WTC11 (cell line): ENCODE data around the gene OAF. TPM values are rescaled to one million over a fixed set of nuclear protein-coding genes. Genes with fewer than 3 reads are reported as not detected.

Experiments
- ATAC-seq: fragments of 200-7000 bp; cut with Tn5 transposase; 2 replicates; pipeline ENCODE4 v1.10.0; 2021; ENCODE audit warnings: mild to moderate bottlenecking, moderate library complexity
- CTCF ChIA-PET: fragments of 300-600 bp; sonication (Branson Sonifier 250); formaldehyde crosslinking; loops from one replicate; lab custom pipeline; 2021; ENCODE audit warnings: antibody characterized with exemption; lab: Charles Lee
- POLR2A ChIA-PET: fragments of 350-600 bp; sonication (Branson Sonifier 250); formaldehyde crosslinking; loops from one replicate; lab custom pipeline; 2021; ENCODE audit warnings: antibody characterized with exemption; lab: Charles Lee
- DNase-seq: peaks from one replicate; pipeline ENCODE4 v3.0.0; 2021; ENCODE audit warnings: low spot score
- H3K27ac Mint-ChIP-seq: 2 replicates; pipeline ENCODE4 v1.8.0; 2021; ENCODE audit warnings: mixed read lengths
- H3K27me3 Mint-ChIP-seq: 2 replicates; pipeline ENCODE4 v1.8.0; 2021; ENCODE audit warnings: low read depth, mild to moderate bottlenecking, moderate library complexity, mixed read lengths
- H3K36me3 Mint-ChIP-seq: 2 replicates; pipeline ENCODE4 v1.8.0; 2021; ENCODE audit warnings: mixed read lengths
- H3K4me1 Mint-ChIP-seq: 2 replicates; pipeline ENCODE4 v1.8.0; 2022; ENCODE audit warnings: mixed read lengths
- H3K4me3 Mint-ChIP-seq: 2 replicates; pipeline ENCODE4 v1.8.0; 2021; ENCODE audit warnings: mild to moderate bottlenecking, moderate library complexity, mixed read lengths
- H3K9me3 Mint-ChIP-seq: 2 replicates; pipeline ENCODE4 v1.8.0; 2021; ENCODE audit warnings: mixed read lengths
- ATF1 ChIP-seq: sonication (generic); formaldehyde crosslinking; IDR thresholded peaks from 2 replicates; pipeline ENCODE4 v1.8.1; 2023; ENCODE audit warnings: mild to moderate bottlenecking, moderate library complexity, missing genetic modification reagents
- EMX1 ChIP-seq: fragments of 250-450 bp; sonication (Bioruptor Pico); IDR thresholded peaks from 2 replicates; pipeline ENCODE4 v1.8.0; 2021; ENCODE audit warnings: mild to moderate bottlenecking
- MXD4 ChIP-seq: fragments of 250-450 bp; sonication (Bioruptor Pico); IDR thresholded peaks from 2 replicates; pipeline ENCODE4 v1.8.0; 2021; ENCODE audit warnings: mild to moderate bottlenecking, moderate library complexity, borderline replicate concordance
- NR1H2 ChIP-seq: sonication (generic); formaldehyde crosslinking; IDR thresholded peaks from 2 replicates; pipeline ENCODE4 v1.9.0; 2021; ENCODE audit warnings: mild to moderate bottlenecking, moderate library complexity, missing genetic modification reagents
- TEAD1 ChIP-seq: sonication (generic); formaldehyde crosslinking; IDR thresholded peaks from 2 replicates; pipeline ENCODE4 v1.8.0; 2022; ENCODE audit warnings: mild to moderate bottlenecking, missing genetic modification reagents
- total RNA-seq: library from RNA; stranded (reverse); gene quantifications from 3 replicates; pipeline ENCODE4 v1.2.3, GENCODE V29; 2021
- TF ChIP-seq, protein P1 (sequence below): sonication (generic); formaldehyde crosslinking; conservative IDR thresholded peaks from 2 replicates; pipeline ENCODE4 v1.8.1; 2023; ENCODE audit warnings: mild to moderate bottlenecking, low read depth, missing genetic modification reagents, moderate library complexity
- TF ChIP-seq, protein P2 (sequence below): sonication (generic); formaldehyde crosslinking; IDR thresholded peaks from 2 replicates; pipeline ENCODE4 v1.8.1; 2023; ENCODE audit warnings: mild to moderate bottlenecking, missing genetic modification reagents, moderate library complexity
- TF ChIP-seq, protein P3 (sequence below): fragments of 250-450 bp; sonication (Bioruptor Pico); IDR thresholded peaks from 2 replicates; pipeline ENCODE4 v1.9.0; 2021; ENCODE audit warnings: moderate library complexity, mild to moderate bottlenecking, inconsistent platforms, borderline replicate concordance
- TF ChIP-seq, protein P4 (sequence below): sonication (generic); formaldehyde crosslinking; IDR thresholded peaks from 2 replicates; pipeline ENCODE4 v1.8.0; 2023; ENCODE audit warnings: mild to moderate bottlenecking, missing genetic modification reagents
- TF ChIP-seq, protein P5 (sequence below): fragments of 250-450 bp; sonication (Bioruptor Pico); IDR thresholded peaks from 2 replicates; pipeline ENCODE4 v1.8.0; 2021; ENCODE audit warnings: mild to moderate bottlenecking
- TF ChIP-seq, protein P6 (sequence below): sonication (generic); formaldehyde crosslinking; IDR thresholded peaks from 2 replicates; pipeline ENCODE4 v1.8.0; 2022; ENCODE audit warnings: missing genetic modification reagents

OAF gene
- total RNA-seq, 1 experiment from 2014 or later: 5.6 TPM

DNA sequence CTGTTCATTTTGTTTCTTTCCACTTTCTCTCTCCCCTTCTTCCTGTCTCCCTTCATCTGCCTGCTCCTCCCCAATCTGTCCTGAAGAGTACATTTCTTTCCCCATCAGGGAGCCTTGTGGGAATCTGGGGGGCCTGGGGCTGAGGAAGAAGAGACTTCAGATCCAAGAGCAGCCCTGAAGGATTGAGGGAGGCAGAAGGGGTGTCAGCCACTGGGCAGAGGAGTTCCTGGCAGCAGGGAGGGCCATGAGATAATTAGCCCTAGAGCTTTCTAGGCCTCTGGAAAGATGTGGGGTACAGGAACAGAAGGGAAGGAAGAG, 24.4 kb upstream of the OAF start (continued):
- TF ChIP-seq, protein P1, sequence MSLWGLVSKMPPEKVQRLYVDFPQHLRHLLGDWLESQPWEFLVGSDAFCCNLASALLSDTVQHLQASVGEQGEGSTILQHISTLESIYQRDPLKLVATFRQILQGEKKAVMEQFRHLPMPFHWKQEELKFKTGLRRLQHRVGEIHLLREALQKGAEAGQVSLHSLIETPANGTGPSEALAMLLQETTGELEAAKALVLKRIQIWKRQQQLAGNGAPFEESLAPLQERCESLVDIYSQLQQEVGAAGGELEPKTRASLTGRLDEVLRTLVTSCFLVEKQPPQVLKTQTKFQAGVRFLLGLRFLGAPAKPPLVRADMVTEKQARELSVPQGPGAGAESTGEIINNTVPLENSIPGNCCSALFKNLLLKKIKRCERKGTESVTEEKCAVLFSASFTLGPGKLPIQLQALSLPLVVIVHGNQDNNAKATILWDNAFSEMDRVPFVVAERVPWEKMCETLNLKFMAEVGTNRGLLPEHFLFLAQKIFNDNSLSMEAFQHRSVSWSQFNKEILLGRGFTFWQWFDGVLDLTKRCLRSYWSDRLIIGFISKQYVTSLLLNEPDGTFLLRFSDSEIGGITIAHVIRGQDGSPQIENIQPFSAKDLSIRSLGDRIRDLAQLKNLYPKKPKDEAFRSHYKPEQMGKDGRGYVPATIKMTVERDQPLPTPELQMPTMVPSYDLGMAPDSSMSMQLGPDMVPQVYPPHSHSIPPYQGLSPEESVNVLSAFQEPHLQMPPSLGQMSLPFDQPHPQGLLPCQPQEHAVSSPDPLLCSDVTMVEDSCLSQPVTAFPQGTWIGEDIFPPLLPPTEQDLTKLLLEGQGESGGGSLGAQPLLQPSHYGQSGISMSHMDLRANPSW: no peak
- TF ChIP-seq, protein P2, sequence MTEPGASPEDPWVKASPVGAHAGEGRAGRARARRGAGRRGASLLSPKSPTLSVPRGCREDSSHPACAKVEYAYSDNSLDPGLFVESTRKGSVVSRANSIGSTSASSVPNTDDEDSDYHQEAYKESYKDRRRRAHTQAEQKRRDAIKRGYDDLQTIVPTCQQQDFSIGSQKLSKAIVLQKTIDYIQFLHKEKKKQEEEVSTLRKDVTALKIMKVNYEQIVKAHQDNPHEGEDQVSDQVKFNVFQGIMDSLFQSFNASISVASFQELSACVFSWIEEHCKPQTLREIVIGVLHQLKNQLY: no peak
- TF ChIP-seq, protein P3, sequence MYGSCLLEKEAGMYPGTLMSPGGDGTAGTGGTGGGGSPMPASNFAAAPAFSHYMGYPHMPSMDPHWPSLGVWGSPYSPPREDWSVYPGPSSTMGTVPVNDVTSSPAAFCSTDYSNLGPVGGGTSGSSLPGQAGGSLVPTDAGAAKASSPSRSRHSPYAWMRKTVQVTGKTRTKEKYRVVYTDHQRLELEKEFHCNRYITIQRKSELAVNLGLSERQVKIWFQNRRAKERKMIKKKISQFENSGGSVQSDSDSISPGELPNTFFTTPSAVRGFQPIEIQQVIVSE (CRISPR knock-in tag): no peak
- TF ChIP-seq TEAD1 (CRISPR knock-in tag) (no peak), MXD4 (CRISPR knock-in tag) (no peak), ATF1 (no peak), NR1H2 (no peak), EMX1 (no peak)
- TF ChIP-seq, protein P4, sequence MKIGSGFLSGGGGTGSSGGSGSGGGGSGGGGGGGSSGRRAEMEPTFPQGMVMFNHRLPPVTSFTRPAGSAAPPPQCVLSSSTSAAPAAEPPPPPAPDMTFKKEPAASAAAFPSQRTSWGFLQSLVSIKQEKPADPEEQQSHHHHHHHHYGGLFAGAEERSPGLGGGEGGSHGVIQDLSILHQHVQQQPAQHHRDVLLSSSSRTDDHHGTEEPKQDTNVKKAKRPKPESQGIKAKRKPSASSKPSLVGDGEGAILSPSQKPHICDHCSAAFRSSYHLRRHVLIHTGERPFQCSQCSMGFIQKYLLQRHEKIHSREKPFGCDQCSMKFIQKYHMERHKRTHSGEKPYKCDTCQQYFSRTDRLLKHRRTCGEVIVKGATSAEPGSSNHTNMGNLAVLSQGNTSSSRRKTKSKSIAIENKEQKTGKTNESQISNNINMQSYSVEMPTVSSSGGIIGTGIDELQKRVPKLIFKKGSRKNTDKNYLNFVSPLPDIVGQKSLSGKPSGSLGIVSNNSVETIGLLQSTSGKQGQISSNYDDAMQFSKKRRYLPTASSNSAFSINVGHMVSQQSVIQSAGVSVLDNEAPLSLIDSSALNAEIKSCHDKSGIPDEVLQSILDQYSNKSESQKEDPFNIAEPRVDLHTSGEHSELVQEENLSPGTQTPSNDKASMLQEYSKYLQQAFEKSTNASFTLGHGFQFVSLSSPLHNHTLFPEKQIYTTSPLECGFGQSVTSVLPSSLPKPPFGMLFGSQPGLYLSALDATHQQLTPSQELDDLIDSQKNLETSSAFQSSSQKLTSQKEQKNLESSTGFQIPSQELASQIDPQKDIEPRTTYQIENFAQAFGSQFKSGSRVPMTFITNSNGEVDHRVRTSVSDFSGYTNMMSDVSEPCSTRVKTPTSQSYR (CRISPR knock-in tag): no peak

DNA sequence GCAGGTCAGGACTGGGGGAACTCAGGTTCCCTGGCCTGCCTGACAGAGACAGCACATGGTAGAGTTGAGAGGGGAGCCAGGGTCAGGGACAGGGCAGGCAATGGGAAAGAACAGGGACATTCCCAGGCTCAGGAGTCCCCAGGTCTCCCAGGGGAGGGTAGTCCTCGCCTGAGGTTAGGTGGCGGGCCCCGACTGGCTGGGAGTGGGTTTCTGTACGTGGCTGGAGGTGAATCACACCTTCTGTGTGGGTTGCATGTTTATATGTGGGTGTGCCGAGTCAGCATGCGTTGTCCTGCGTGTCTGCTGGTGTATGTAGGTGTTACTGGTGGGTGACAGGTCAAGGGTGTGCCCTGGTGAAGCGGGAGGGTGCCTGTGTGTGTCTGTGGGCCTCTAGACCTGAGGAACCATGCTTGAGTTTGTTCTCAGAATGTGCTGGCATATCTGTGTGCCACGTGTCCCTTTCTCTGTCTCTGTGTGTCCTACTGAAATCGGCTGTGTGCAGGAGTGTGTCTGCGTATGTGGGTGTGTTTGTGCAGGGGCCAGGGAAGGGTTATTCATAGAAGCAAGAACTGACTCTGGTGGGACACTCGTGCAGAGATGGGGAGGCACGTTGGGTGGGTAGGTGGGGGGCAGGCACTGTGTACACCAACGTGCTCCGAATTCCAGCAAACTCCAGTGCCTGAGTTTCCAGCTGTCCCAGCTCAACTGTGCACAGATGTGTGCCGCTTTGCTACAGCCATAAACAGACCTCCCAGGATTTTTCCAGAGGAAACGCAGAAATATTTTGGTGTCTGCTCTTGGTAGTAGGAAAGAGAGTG, 23.8 kb upstream of the OAF start:
- Mint-ChIP-seq H3K27ac (no peak overlapping the region), H3K9me3 (peaks cover 8% of the 10 kb centered on the region; the same call in 1 of the 2 replicates), H3K4me3 (no peak overlapping the region), H3K4me1 (peaks cover 26% of the 10 kb centered on the region), H3K27me3 (peaks cover 52% of the 10 kb centered on the region), H3K36me3 (no peaks in the 10 kb centered on the region)
- TF ChIP-seq, protein P5, sequence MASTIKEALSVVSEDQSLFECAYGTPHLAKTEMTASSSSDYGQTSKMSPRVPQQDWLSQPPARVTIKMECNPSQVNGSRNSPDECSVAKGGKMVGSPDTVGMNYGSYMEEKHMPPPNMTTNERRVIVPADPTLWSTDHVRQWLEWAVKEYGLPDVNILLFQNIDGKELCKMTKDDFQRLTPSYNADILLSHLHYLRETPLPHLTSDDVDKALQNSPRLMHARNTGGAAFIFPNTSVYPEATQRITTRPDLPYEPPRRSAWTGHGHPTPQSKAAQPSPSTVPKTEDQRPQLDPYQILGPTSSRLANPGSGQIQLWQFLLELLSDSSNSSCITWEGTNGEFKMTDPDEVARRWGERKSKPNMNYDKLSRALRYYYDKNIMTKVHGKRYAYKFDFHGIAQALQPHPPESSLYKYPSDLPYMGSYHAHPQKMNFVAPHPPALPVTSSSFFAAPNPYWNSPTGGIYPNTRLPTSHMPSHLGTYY: no peak
- TF ChIP-seq, protein P6, sequence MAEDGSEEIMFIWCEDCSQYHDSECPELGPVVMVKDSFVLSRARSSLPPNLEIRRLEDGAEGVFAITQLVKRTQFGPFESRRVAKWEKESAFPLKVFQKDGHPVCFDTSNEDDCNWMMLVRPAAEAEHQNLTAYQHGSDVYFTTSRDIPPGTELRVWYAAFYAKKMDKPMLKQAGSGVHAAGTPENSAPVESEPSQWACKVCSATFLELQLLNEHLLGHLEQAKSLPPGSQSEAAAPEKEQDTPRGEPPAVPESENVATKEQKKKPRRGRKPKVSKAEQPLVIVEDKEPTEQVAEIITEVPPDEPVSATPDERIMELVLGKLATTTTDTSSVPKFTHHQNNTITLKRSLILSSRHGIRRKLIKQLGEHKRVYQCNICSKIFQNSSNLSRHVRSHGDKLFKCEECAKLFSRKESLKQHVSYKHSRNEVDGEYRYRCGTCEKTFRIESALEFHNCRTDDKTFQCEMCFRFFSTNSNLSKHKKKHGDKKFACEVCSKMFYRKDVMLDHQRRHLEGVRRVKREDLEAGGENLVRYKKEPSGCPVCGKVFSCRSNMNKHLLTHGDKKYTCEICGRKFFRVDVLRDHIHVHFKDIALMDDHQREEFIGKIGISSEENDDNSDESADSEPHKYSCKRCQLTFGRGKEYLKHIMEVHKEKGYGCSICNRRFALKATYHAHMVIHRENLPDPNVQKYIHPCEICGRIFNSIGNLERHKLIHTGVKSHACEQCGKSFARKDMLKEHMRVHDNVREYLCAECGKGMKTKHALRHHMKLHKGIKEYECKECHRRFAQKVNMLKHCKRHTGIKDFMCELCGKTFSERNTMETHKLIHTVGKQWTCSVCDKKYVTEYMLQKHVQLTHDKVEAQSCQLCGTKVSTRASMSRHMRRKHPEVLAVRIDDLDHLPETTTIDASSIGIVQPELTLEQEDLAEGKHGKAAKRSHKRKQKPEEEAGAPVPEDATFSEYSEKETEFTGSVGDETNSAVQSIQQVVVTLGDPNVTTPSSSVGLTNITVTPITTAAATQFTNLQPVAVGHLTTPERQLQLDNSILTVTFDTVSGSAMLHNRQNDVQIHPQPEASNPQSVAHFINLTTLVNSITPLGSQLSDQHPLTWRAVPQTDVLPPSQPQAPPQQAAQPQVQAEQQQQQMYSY (CRISPR knock-in tag): peak; percentile 93
- no peak for DNase-seq
- ChIA-PET CTCF (interaction anchor here (1.0 to 1.4 kb wide), 6 partner anchors 8 to 466 kb away, joined by 3 to 10 read pairs (median 4); no protein-coding TSS in a partner anchor), POLR2A (interaction anchor here (0.6 kb wide), 1 partner anchor 89 kb away, joined by 3 read pairs; no protein-coding TSS in a partner anchor)
- no peak for ATAC-seq
